Peyer's patch (tissue), 4 donors: ENCODE results near the gene GULP1.

Source experiments
- CTCF ChIP-seq, 6 experiments: fragments of 450-650 bp in 4 of 6; fragments of 200-600 bp in 2 of 6; sonication (generic) in 1 of 6; IDR thresholded peaks; one replicate each; pipeline ENCODE4 v1.5.1; 2017 to 2019; ENCODE audit warnings: antibody characterized with exemption in 6 of 6, mild to moderate bottlenecking in 3 of 6, moderate library complexity in 1 of 6
- POLR2A ChIP-seq, 2 donors: fragments of 450-650 bp; IDR thresholded peaks; one replicate each; pipeline ENCODE4 v1.5.1; 2017; ENCODE audit warnings: antibody characterized with exemption in 2 of 2, mild to moderate bottlenecking in 2 of 2, moderate library complexity in 2 of 2

- TF ChIP-seq CTCF (IDR thresholded peaks at IDR 0.05), result no peak
- TF ChIP-seq POLR2A (IDR thresholded peaks at IDR 0.05), result no peak
Observed at GRCh38 chr2:188415754-188416083, 124.0 kb downstream of the GULP1 start.
